GM12878 (cell line): ENCODE results near the gene ZBTB5. TPM values are rescaled to one million over a fixed set of nuclear protein-coding genes. Genes with fewer than 3 reads are reported as not detected.

Experiments used
- ATAC-seq: fragments of 200-7000 bp; cut with Tn5 transposase; 3 replicates; pipeline ENCODE4 v1.9.1; 2020; ENCODE audit warnings: mild to moderate bottlenecking, moderate library complexity
- BruUV-seq: library from RNA; stranded (reverse); fragments of 400-500 nt; replicated peaks from 2 replicates; lab custom pipeline; 2021; lab: Mats Ljungman, UMichigan
- CTCF ChIA-PET: fragments of 300-600 bp; sonication (Branson Sonifier 250); formaldehyde crosslinking; extraction: SDS; loops from one replicate; lab custom pipeline; 2021; ENCODE audit warnings: inconsistent platforms; lab: Yijun Ruan, JAX
- POLR2A ChIA-PET: fragments of 350-600 bp; formaldehyde crosslinking; extraction: SDS; loops from one replicate; lab custom pipeline; 2021; ENCODE audit warnings: inconsistent platforms; lab: Charles Lee
- RAD21 ChIA-PET: fragments of 300-600 bp; sonication (Branson Sonifier 250); formaldehyde crosslinking; loops from one replicate; lab custom pipeline; 2023; ENCODE audit warnings: antibody characterized with exemption; ENCODE audit not compliant: unreplicated experiment; lab: Charles Lee
- SMC1A ChIA-PET: fragments of 300-600 bp; sonication (Branson Sonifier 250); formaldehyde crosslinking; loops from one replicate; lab custom pipeline; 2023; ENCODE audit not compliant: unreplicated experiment, uncharacterized antibody; lab: Charles Lee
- DNase-seq: peaks from one replicate; pipeline ENCODE4 v3.0.0-alpha.2; 2011; ENCODE audit warnings: low read depth, low spot score
- FAIRE-seq: peaks from 3 replicates; lab custom pipeline; 2011; peaks lifted over from hg19 to GRCh38; lab: Jason Lieb, UNC
- H2AFZ ChIP-seq: 2 replicates; pipeline ENCODE4 v1.6.0; 2011; ENCODE audit warnings: low read depth, low read length, control low read depth; ENCODE audit not compliant: control insufficient read depth
- H3K27ac ChIP-seq: 2 replicates; pipeline ENCODE4 v1.5.1; 2011; ENCODE audit warnings: control low read depth; ENCODE audit not compliant: control insufficient read depth, insufficient read depth
- H3K27me3 ChIP-seq, 2 experiments: replicated peaks in 1 of 2; 2 replicates each; pipeline versions ENCODE4 v1.6.0 to v1.6.1; 2011; ENCODE audit warnings: low read length in 1 of 2; ENCODE audit not compliant: control insufficient read depth in 2 of 2, insufficient read depth in 2 of 2
- H3K36me3 ChIP-seq, 2 experiments: 2 replicates each; pipeline ENCODE4 v1.5.1; 2011; ENCODE audit warnings: low read length in 1 of 2; ENCODE audit not compliant: control insufficient read depth in 2 of 2, insufficient read depth in 2 of 2
- H3K4me1 ChIP-seq: 2 replicates; pipeline ENCODE4 v1.6.1; 2011; ENCODE audit warnings: mild to moderate bottlenecking, low read length, moderate library complexity, mixed read lengths; ENCODE audit not compliant: control insufficient read depth, insufficient read depth
- H3K4me2 ChIP-seq: 2 replicates; pipeline ENCODE4 v1.6.0; 2011; ENCODE audit warnings: control low read depth; ENCODE audit not compliant: control insufficient read depth, insufficient read depth
- H3K4me3 ChIP-seq: fragments of 200-600 bp; sonication (generic); 2 replicates; pipeline ENCODE4 v1.5.1; 2016
- H3K79me2 ChIP-seq: 2 replicates; pipeline ENCODE4 v1.6.0; 2011; ENCODE audit warnings: low read length; ENCODE audit not compliant: control insufficient read depth, insufficient read depth
- H3K9ac ChIP-seq: 2 replicates; pipeline ENCODE4 v1.8.0; 2011; ENCODE audit warnings: low read length, control low read depth, mixed read lengths; ENCODE audit not compliant: control insufficient read depth, insufficient read depth
- H3K9me3 ChIP-seq: replicated peaks from 3 replicates; pipeline ENCODE4 v1.5.1; 2011; ENCODE audit warnings: mild to moderate bottlenecking, low read length; ENCODE audit not compliant: control insufficient read depth, insufficient read depth
- H4K20me1 ChIP-seq: 2 replicates; pipeline ENCODE4 v1.6.0; 2011; ENCODE audit not compliant: control insufficient read depth, insufficient read depth
- CUX1 ChIP-seq: IDR thresholded peaks from 2 replicates; pipeline ENCODE4 v1.6.1; 2012; ENCODE audit warnings: improper control_type of control experiment, low read depth, low read length; ENCODE audit not compliant: insufficient replicate concordance
- RAD51 ChIP-seq: fragments of 450-650 bp; IDR thresholded peaks from 2 replicates; pipeline ENCODE4 v1.6.1; 2016; ENCODE audit warnings: moderate library complexity, mild to moderate bottlenecking, inconsistent platforms
- WGBS: methylation state at CpG from one replicate; pipeline ENCODE4 v1.1.6; 2016; ENCODE audit warnings: low lambda C conversion rate; ENCODE audit not compliant: insufficient replicate concordance, insufficient coverage; ENCODE audit errors: missing lambda C conversion rate; 5-methylcytosine and 5-hydroxymethylcytosine counted together
- in situ Hi-C: fragments of 300-500 bp; cut with MboI; formaldehyde crosslinking; loops from 9 replicates; pipeline ENCODE4 v1.14.3; 2018; ENCODE audit warnings: mixed read lengths
- intact Hi-C: fragments of 100-400 bp; cut with micrococcal nuclease; formaldehyde crosslinking; loops from one replicate; pipeline ENCODE4 v1.14.2; 2022; ENCODE audit not compliant: unreplicated experiment
- polyA plus RNA-seq, 11 experiments: library from polyadenylated mRNA; depleted of rRNA in 4 of 11; unstranded in 6 of 11; stranded (reverse) in 5 of 11; fragments of >200 nt; fragmentation: Nextera tagmentation in 4 of 11; fragmentation: Illumina TruSeq in 1 of 11; extraction: Ambion mirVana in 4 of 11; extraction: Trizol in 1 of 11; gene quantifications; 1 replicate in 1 of 11; 2 replicates in 10 of 11; pipeline versions ENCODE4 v1.2.1 to v1.2.3, GENCODE V29; 2011 to 2016; ENCODE audit warnings: inconsistent platforms in 2 of 11, missing spikeins in 2 of 11, low read depth in 1 of 11
- total RNA-seq, 4 experiments: library from RNA; depleted of rRNA in 3 of 4; stranded (reverse); fragments of >200 nt in 3 of 4; fragmentation: Illumina TruSeq in 1 of 4; extraction: Trizol in 1 of 4; gene quantifications; 2 replicates each; pipeline versions ENCODE4 v1.2.1 to v1.2.3, GENCODE V29; 2013 to 2021
- TF ChIP-seq, protein P1 (sequence below): fragments of 450-650 bp; IDR thresholded peaks from 2 replicates; pipeline ENCODE4 v1.6.1; 2014; ENCODE audit warnings: mild to moderate bottlenecking

ZBTB5 gene
- total and polyA plus RNA-seq, 10 of the 15 experiments (the other 5 are each of a cell fraction or from before 2014, with no cell fraction given), result 1.4 to 32.5 (median 12.1) TPM

DNA sequence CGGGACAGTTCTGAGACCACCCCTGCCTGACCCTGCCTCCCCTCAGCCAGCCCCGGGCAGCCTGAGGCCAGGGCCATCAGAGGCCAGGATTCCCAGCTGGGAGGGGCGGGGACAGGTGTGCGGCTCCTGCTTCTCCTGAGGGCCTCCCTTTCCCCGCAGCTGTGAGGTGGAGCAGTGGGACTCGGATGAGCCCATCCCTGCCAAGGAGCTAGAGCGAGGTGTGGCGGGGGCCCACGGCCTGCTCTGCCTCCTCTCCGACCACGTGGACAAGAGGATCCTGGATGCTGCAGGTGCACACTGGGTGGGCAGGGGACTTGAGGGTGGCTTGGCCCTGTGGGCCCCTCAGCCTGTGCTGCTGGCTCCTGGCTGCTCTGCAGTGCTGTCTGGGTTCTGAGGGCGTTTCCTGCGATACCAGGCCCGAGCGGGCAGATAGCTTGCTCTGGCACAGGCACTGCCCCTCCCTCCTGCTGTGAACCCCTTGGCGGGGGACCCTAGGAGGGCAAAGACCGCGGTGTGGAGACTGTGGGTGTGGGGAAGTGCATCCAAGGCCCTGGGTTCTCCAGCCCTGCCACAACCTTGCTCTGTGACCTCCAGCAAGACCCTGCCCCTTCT, 40.5 kb downstream of the ZBTB5 start:
- DNase-seq, result no peak
- no peak for FAIRE-seq
- in situ Hi-C loops, result no loop called here
- ATAC-seq, result no peak
- TF ChIP-seq, protein P1, sequence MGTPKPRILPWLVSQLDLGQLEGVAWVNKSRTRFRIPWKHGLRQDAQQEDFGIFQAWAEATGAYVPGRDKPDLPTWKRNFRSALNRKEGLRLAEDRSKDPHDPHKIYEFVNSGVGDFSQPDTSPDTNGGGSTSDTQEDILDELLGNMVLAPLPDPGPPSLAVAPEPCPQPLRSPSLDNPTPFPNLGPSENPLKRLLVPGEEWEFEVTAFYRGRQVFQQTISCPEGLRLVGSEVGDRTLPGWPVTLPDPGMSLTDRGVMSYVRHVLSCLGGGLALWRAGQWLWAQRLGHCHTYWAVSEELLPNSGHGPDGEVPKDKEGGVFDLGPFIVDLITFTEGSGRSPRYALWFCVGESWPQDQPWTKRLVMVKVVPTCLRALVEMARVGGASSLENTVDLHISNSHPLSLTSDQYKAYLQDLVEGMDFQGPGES, result no peak
- TF ChIP-seq CUX1, result no peak
- no peak for TF ChIP-seq RAD51
- TF ChIP-seq, all 136 proteins: peak for 0
- H3K4me3 ChIP-seq, result no peak overlapping the region; the same call in 1 of the 2 replicates
- 92% methylated on average over 18 of the region's 18 CpGs for WGBS
- no peak overlapping the region; the same call in 1 of the 2 replicates for H3K9ac ChIP-seq
- H4K20me1 ChIP-seq, result 0 out of 2 replicates have a peak, but pooled peaks cover 4% of the 10 kb centered on the region
- no peaks in the 10 kb centered on the region for H3K9me3 ChIP-seq
- peak overlapping the region; percentile 70 for H3K4me2 ChIP-seq
- peaks cover 18 to 27% of the 10 kb centered on the region in 2 experiments; a peak in 3 of 4 replicates for H3K36me3 ChIP-seq
- peaks cover 17% of the 10 kb centered on the region for H3K4me1 ChIP-seq
- intact Hi-C loops, result no loop called here
- ChIA-PET POLR2A (no interaction called here), SMC1A (interaction anchor here (0.9 to 1.4 kb wide), 3 partner anchors 11 to 62 kb away, joined by 3 to 4 read pairs (median 3); no protein-coding TSS in a partner anchor), RAD21 (interaction anchor here (0.7 to 0.9 kb wide), 2 partner anchors 54 to 169 kb away, joined by 3 to 4 read pairs; no protein-coding TSS in a partner anchor), CTCF (interaction anchor here (0.7 to 2.6 kb wide), 5 partner anchors 10 to 84 kb away, joined by 3 to 17 read pairs (median 3); no protein-coding TSS in a partner anchor)
- H3K27ac ChIP-seq, result no peak overlapping the region
- H3K79me2 ChIP-seq, result peaks cover 37% of the 10 kb centered on the region
- no TSS peak for BruUV-seq
- H3K27me3 ChIP-seq, result no peaks in the 10 kb centered on the region
- no peak overlapping the region for H2AFZ ChIP-seq
